Measurements from ENCODE around the gene DSCAML1.

GRCh38 chr11:117588166-117588810 is 208.7 kb downstream of the DSCAML1 start:
- TF ChIP-seq BHLHE40 (IDR thresholded peaks at IDR 0.05; ENCODE audit: borderline replicate concordance) (no peak), FOXK2 (IDR thresholded peaks at IDR 0.05) (no peak), SP1 (IDR thresholded peaks at IDR 0.05) (no peak), L3MBTL2 (conservative IDR thresholded peaks at IDR 0.05) (no peak), ARNT (IDR thresholded peaks at IDR 0.05) (no peak), TARDBP (IDR thresholded peaks at IDR 0.05) (no peak), FOXM1 (IDR thresholded peaks at IDR 0.05; ENCODE audit: borderline replicate concordance) (no peak), ZNF384 (IDR thresholded peaks at IDR 0.05) (no peak)
